ENCODE measurements around the gene MESP2. TPM values are rescaled to one million over a fixed set of nuclear protein-coding genes. Genes with fewer than 3 reads are reported as not detected.

Gene MESP2, protein sequence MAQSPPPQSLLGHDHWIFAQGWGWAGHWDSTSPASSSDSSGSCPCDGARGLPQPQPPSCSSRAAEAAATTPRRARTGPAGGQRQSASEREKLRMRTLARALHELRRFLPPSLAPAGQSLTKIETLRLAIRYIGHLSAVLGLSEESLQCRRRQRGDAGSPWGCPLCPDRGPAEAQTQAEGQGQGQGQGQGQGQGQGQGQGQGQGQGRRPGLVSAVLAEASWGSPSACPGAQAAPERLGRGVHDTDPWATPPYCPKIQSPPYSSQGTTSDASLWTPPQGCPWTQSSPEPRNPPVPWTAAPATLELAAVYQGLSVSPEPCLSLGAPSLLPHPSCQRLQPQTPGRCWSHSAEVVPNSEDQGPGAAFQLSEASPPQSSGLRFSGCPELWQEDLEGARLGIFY
- 0.19 TPM for total RNA-seq
- polyA plus RNA-seq: 0.16 TPM
- long read RNA-seq, donor 1: 0 reads
- long read RNA-seq, donor 2: 0 reads
- long read RNA-seq, donor 3: 0 reads
- long read RNA-seq, donor 4: 0 reads
- long read RNA-seq, donor 5: 0 reads
- long read RNA-seq, donor 6: 0 reads
- long read RNA-seq, donor 7: 0 reads
- long read RNA-seq, donor 8: 0 reads
- long read RNA-seq, donor 9: 0 reads
- long read RNA-seq, donor 10, partial matches to known transcripts: 0 of 1 reads
- long read RNA-seq, donor 10, other reads (novel, unspliced or antisense): 0 of 1 reads

DNA sequence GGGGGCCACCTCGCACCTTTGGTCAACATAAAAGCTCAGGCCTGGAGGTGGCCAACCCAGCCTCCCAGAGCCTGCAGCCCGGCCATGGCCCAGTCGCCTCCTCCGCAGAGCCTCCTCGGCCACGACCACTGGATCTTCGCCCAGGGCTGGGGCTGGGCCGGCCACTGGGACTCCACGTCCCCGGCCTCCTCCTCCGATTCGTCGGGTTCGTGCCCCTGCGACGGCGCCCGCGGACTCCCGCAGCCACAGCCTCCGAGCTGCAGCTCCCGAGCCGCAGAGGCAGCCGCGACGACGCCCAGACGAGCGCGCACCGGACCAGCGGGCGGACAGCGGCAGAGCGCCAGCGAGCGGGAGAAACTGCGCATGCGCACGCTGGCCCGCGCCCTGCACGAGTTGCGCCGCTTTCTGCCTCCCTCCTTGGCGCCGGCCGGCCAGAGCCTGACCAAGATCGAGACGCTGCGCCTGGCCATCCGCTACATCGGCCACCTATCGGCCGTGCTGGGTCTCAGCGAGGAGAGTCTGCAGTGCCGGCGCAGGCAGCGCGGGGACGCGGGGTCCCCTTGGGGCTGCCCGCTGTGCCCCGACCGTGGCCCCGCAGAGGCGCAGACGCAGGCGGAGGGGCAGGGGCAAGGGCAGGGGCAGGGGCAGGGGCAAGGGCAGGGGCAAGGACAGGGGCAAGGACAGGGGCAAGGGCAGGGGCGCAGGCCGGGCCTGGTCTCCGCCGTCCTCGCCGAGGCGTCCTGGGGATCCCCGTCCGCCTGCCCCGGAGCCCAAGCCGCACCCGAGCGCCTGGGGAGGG lies at the start of gene MESP2:
Gene MESP2 (plus strand): TSS at position 59 of the 799 bp plus-strand sequence. CDS start 26 bp downstream, at position 85.
- Histone ChIP-seq H3K9me3 (ENCODE audit: control insufficient read depth in 2 of 2, insufficient read depth in 1 of 2, low read length in 1 of 2) (peaks cover 0 to 3% of the 10 kb centered on the region in 2 donors), H3K27ac (ENCODE audit: low read depth in 1 of 2, low read length in 1 of 2) (no peak within 1 kb of the TSS), H3K36me3 (ENCODE audit: control insufficient read depth in 2 of 2, insufficient read depth in 2 of 2, low read length in 1 of 2) (no peaks in the 10 kb centered on the region), H3K27me3 (ENCODE audit: control insufficient read depth in 2 of 2, insufficient read depth in 1 of 2, low read length in 1 of 2) (peaks cover 11 to 46% of the 10 kb centered on the region in 2 donors), H3K4me3 (ENCODE audit: low read length in 2 of 2) (peak within 1 kb of the TSS in 1 of 2 donors; percentile 42), H3K4me1 (ENCODE audit: control insufficient read depth in 2 of 2, insufficient read depth in 2 of 2, low read length in 2 of 2) (peaks cover 3 to 9% of the 10 kb centered on the region in 2 donors)
- peak in 6 of 9 donors; percentile 15 to 52 (median 26) for DNase-seq (ENCODE audit: low read depth in 6 of 9, low spot score in 9 of 9)
- WGBS: 9% methylated on average over 82 of the region's 82 CpGs

DNA sequence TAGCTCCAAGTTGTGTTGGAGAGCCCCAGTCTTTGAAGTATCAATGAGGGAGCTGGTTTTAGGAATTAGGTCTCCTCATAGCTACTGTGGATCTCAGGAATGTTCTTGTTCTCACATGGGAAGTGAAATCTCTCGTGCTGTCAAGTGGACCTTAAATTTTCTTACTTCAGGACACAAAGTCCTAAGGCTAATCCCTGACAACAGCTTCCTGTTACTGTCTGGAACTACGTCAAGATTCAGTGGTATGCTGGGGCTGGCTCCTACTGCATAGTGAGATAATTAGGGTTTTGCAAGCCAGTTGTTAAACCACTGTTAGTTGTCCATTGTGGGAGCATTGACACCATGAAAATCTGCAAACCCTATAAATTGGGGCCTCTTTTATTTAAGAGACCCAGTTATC lies 47.9 kb upstream of the MESP2 start:
- Histone ChIP-seq H3K4me1 (ENCODE audit: control insufficient read depth in 2 of 2, insufficient read depth in 2 of 2, low read length in 2 of 2) (no peaks in the 10 kb centered on the region), H3K4me3 (ENCODE audit: low read length in 2 of 2) (no peak overlapping the region), H3K9me3 (ENCODE audit: control insufficient read depth in 2 of 2, insufficient read depth in 1 of 2, low read length in 1 of 2) (no peaks in the 10 kb centered on the region), H3K27ac (ENCODE audit: low read depth in 1 of 2, low read length in 1 of 2) (no peak overlapping the region), H3K27me3 (ENCODE audit: control insufficient read depth in 2 of 2, insufficient read depth in 1 of 2, low read length in 1 of 2) (peaks cover 0 to 9% of the 10 kb centered on the region in 2 donors), H3K36me3 (ENCODE audit: control insufficient read depth in 2 of 2, insufficient read depth in 2 of 2, low read length in 1 of 2) (no peaks in the 10 kb centered on the region)
- no peak for DNase-seq (ENCODE audit: low read depth in 6 of 9, low spot score in 9 of 9)
- WGBS: 75% methylated on average over 2 of the region's 2 CpGs

DNA sequence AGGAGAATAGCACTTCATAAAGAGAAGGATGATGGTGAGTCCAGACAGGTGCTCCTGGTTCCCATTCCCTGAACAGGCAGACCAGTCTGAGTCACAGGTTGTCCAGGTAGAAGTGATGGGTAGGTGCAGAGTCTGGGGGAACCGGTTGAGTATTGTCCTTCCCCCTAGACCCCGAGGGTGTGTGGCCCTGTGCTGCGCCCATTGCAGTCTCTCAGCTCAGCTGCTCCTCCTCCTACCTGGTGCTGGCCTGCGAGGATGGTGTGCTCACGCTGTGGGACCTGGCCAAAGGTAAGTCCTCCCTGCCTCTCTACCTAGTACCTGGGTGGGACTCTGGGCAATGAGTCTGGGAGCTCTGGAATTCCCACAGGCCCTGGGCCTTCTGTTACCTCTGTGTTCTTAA lies 44.9 kb upstream of the MESP2 start:
- no peaks in the 10 kb centered on the region for H3K36me3 ChIP-seq (ENCODE audit: control insufficient read depth in 2 of 2, insufficient read depth in 2 of 2, low read length in 1 of 2)
- H3K27me3 ChIP-seq (ENCODE audit: control insufficient read depth in 2 of 2, insufficient read depth in 1 of 2, low read length in 1 of 2): peaks cover 0 to 14% of the 10 kb centered on the region in 2 donors
- WGBS: 98% methylated on average over 5 of the region's 5 CpGs

DNA sequence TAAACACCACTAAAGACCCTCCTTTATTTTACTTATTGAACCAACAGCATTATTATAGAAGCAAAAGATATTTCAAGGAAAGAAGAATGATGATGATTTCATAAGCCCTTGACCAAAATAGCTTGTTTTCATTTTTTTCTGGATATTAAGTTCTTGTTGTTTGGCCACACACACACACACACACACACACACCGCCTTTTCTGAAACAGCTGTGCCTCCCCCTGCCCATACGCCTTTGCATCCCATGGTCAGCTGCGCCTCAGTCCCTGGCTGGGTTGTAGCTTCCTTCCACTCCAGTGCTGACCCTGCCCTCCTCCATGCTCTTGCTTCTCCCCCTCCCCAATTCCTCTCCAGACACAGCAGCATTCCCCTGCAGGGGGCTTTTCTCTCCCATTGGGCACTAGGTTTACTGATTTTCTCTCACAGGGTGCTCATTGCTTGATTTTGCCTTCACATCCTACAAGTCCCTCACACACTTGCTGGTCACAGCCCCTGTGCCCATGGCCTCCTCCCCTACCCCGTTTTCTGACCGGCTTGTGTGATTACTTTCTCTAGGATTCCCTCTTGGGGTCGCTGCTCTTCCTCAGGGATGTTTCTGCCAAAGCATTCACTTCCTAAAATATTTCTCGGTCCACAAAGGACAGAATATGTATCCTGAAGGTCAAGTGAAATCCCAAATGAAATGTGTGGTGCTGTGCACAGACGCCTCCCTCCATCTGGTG lies 43.5 kb upstream of the MESP2 start:
- peaks cover 0 to 4% of the 10 kb centered on the region in 2 donors for H3K9me3 ChIP-seq (ENCODE audit: control insufficient read depth in 2 of 2, insufficient read depth in 1 of 2, low read length in 1 of 2)
- 85% methylated on average over 8 of the region's 8 CpGs for WGBS
- peaks cover 0 to 15% of the 10 kb centered on the region in 2 donors for H3K27me3 ChIP-seq (ENCODE audit: control insufficient read depth in 2 of 2, insufficient read depth in 1 of 2, low read length in 1 of 2)
- no peak overlapping the region for H3K4me3 ChIP-seq (ENCODE audit: low read length in 2 of 2)
- H3K36me3 ChIP-seq (ENCODE audit: control insufficient read depth in 2 of 2, insufficient read depth in 2 of 2, low read length in 1 of 2): no peaks in the 10 kb centered on the region
- no peak for DNase-seq (ENCODE audit: low read depth in 6 of 9, low spot score in 9 of 9)
- no peaks in the 10 kb centered on the region for H3K4me1 ChIP-seq (ENCODE audit: control insufficient read depth in 2 of 2, insufficient read depth in 2 of 2, low read length in 2 of 2)
- H3K27ac ChIP-seq (ENCODE audit: low read depth in 1 of 2, low read length in 1 of 2): no peak overlapping the region

More for the DNA sequence above, 44.9 kb upstream of the MESP2 start:
- Histone ChIP-seq H3K4me1 (ENCODE audit: control insufficient read depth in 2 of 2, insufficient read depth in 2 of 2, low read length in 2 of 2) (no peaks in the 10 kb centered on the region), H3K27ac (ENCODE audit: low read depth in 1 of 2, low read length in 1 of 2) (no peak overlapping the region), H3K9me3 (ENCODE audit: control insufficient read depth in 2 of 2, insufficient read depth in 1 of 2, low read length in 1 of 2) (peaks cover 0 to 4% of the 10 kb centered on the region in 2 donors), H3K4me3 (ENCODE audit: low read length in 2 of 2) (no peak overlapping the region)
- DNase-seq (ENCODE audit: low read depth in 6 of 9, low spot score in 9 of 9): no peak

DNA sequence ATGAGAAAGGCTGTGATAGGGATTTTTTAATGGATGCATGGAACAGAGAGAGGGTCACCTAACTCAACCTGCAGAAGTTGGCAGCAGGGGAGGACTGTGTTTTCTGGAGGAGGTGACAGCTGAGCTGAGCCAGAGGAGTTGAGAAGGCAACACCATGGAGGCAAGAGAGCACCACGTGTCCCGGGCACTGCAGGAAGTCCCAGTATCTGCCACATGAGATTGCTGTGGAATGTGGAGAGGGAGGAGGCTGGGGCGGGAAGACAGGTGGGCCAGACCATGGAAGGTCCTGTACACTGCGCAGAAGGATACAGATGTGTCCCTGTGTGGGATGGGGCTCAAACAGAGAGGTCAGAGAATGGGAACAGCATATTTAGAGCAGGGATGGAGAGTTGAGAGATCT lies 40.4 kb upstream of the MESP2 start:
- Histone ChIP-seq H3K27ac (ENCODE audit: low read depth in 1 of 2, low read length in 1 of 2) (no peak overlapping the region), H3K4me1 (ENCODE audit: control insufficient read depth in 2 of 2, insufficient read depth in 2 of 2, low read length in 2 of 2) (peaks cover 0 to 2% of the 10 kb centered on the region in 2 donors), H3K27me3 (ENCODE audit: control insufficient read depth in 2 of 2, insufficient read depth in 1 of 2, low read length in 1 of 2) (peaks cover 0 to 15% of the 10 kb centered on the region in 2 donors), H3K36me3 (ENCODE audit: control insufficient read depth in 2 of 2, insufficient read depth in 2 of 2, low read length in 1 of 2) (no peaks in the 10 kb centered on the region), H3K4me3 (ENCODE audit: low read length in 2 of 2) (no peak overlapping the region), H3K9me3 (ENCODE audit: control insufficient read depth in 2 of 2, insufficient read depth in 1 of 2, low read length in 1 of 2) (peaks cover 0 to 4% of the 10 kb centered on the region in 2 donors)
- 81% methylated on average over 4 of the region's 4 CpGs for WGBS
- no peak for DNase-seq (ENCODE audit: low read depth in 6 of 9, low spot score in 9 of 9)

DNA sequence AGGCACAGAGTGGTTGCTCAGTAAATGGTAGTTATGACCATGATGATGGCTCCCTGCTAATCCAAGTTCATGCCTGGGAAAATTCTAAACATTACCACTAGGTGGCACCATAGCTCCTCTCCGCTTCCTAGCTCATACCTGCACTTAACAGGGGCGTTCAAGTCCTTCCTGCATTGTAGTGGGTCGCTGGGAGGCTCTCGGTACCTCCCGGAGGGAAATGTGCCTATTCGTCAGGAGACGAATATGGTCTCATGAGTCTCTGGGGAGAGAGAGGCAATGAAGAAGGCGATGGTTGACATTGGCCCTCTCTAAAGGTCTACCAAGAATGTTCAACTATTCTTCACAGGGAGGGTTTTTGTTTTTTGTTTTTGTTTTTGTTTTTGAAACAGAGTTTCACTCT lies 36.0 kb upstream of the MESP2 start:
- Histone ChIP-seq H3K4me1 (ENCODE audit: control insufficient read depth in 2 of 2, insufficient read depth in 2 of 2, low read length in 2 of 2) (peaks cover 0 to 2% of the 10 kb centered on the region in 2 donors), H3K36me3 (ENCODE audit: control insufficient read depth in 2 of 2, insufficient read depth in 2 of 2, low read length in 1 of 2) (no peaks in the 10 kb centered on the region), H3K27me3 (ENCODE audit: control insufficient read depth in 2 of 2, insufficient read depth in 1 of 2, low read length in 1 of 2) (peaks cover 0 to 16% of the 10 kb centered on the region in 2 donors), H3K27ac (ENCODE audit: low read depth in 1 of 2, low read length in 1 of 2) (no peak overlapping the region), H3K4me3 (ENCODE audit: low read length in 2 of 2) (no peak overlapping the region), H3K9me3 (ENCODE audit: control insufficient read depth in 2 of 2, insufficient read depth in 1 of 2, low read length in 1 of 2) (no peaks in the 10 kb centered on the region)
- 6% methylated on average over 8 of the region's 8 CpGs for WGBS
- DNase-seq (ENCODE audit: low read depth in 6 of 9, low spot score in 9 of 9): peak; percentile 40 to 83 (median 72)

DNA sequence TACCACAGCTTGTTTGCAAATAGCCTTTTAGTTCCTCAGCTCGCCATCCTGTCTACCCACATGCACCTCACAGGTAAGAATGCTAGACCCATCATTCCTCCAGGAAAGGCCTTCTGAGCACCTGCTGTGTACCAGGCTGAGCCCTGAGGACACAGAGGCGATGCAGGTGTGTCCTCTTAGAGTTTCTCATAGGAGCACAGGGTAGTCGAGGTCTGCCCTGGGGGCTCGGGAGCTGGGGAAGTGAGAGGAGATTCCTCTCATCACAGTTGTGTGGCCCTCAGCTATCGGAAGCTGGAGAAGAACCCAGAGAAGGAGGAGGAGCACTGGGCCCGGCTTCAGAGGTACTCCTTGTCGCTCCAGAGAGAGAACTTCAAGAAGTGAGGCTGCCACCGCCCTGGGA lies 33.1 kb upstream of the MESP2 start:
- H3K27ac ChIP-seq (ENCODE audit: low read depth in 1 of 2, low read length in 1 of 2): no peak overlapping the region
- peaks cover 0 to 38% of the 10 kb centered on the region in 2 donors for H3K27me3 ChIP-seq (ENCODE audit: control insufficient read depth in 2 of 2, insufficient read depth in 1 of 2, low read length in 1 of 2)
- H3K36me3 ChIP-seq (ENCODE audit: control insufficient read depth in 2 of 2, insufficient read depth in 2 of 2, low read length in 1 of 2): no peaks in the 10 kb centered on the region
- H3K4me1 ChIP-seq (ENCODE audit: control insufficient read depth in 2 of 2, insufficient read depth in 2 of 2, low read length in 2 of 2): peaks cover 0 to 2% of the 10 kb centered on the region in 2 donors
- 96% methylated on average over 8 of the region's 8 CpGs for WGBS
- H3K9me3 ChIP-seq (ENCODE audit: control insufficient read depth in 2 of 2, insufficient read depth in 1 of 2, low read length in 1 of 2): peaks cover 0 to 1% of the 10 kb centered on the region in 2 donors
- no peak overlapping the region for H3K4me3 ChIP-seq (ENCODE audit: low read length in 2 of 2)
- no peak for DNase-seq (ENCODE audit: low read depth in 6 of 9, low spot score in 9 of 9)

DNA sequence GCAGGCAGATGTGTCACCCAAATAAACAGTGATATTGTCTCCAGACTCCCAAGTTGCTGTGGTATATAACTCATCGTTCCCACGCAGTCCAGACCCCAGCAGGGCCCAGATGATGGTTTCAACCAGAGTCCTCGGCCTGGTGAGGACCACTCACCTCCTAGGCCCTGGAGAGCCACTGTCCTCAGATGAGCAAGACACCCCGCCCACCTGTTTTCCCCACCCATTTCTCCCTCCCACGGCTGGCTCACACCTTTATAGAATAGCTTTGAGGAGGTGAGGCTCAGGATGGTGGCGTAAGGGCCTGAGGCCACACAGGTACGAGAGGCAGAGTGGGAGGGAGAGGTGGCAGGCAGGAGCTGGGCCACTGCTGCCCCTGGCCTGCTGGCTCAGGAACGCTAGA lies 32.5 kb upstream of the MESP2 start:
- WGBS: 97% methylated on average over 8 of the region's 8 CpGs
- Histone ChIP-seq H3K36me3 (ENCODE audit: control insufficient read depth in 2 of 2, insufficient read depth in 2 of 2, low read length in 1 of 2) (no peaks in the 10 kb centered on the region), H3K27me3 (ENCODE audit: control insufficient read depth in 2 of 2, insufficient read depth in 1 of 2, low read length in 1 of 2) (peaks cover 0 to 44% of the 10 kb centered on the region in 2 donors), H3K27ac (ENCODE audit: low read depth in 1 of 2, low read length in 1 of 2) (no peak overlapping the region), H3K4me1 (ENCODE audit: control insufficient read depth in 2 of 2, insufficient read depth in 2 of 2, low read length in 2 of 2) (peaks cover 0 to 2% of the 10 kb centered on the region in 2 donors), H3K9me3 (ENCODE audit: control insufficient read depth in 2 of 2, insufficient read depth in 1 of 2, low read length in 1 of 2) (peaks cover 0 to 1% of the 10 kb centered on the region in 2 donors), H3K4me3 (ENCODE audit: low read length in 2 of 2) (no peak overlapping the region)
- DNase-seq (ENCODE audit: low read depth in 6 of 9, low spot score in 9 of 9): no peak

Data from thymus (tissue), 14 donors.